ENCODE measurements around the gene SACS.
"Not testable (repeated sequence)": the region's sequence is repeated elsewhere in the genome, so short reads cannot be mapped to it uniquely, and the experiment has no call there.

The SACS gene

GRCh38 chr13:23411220-23411619 is 22.3 kb downstream of the SACS start:
- no peak for DNase-seq

- no peak for DNase-seq
Observed at GRCh38 chr13:23408026-23408425, 25.5 kb downstream of the SACS start.

- not testable (repeated sequence) for DNase-seq
Observed at GRCh38 chr13:23401156-23401555, 32.3 kb downstream of the SACS start.

- no peak for DNase-seq
Observed at GRCh38 chr13:23399347-23399746, 34.2 kb downstream of the SACS start.

GRCh38 chr13:23394821-23395220 is 38.7 kb downstream of the SACS start:
- no peak for DNase-seq

DNA sequence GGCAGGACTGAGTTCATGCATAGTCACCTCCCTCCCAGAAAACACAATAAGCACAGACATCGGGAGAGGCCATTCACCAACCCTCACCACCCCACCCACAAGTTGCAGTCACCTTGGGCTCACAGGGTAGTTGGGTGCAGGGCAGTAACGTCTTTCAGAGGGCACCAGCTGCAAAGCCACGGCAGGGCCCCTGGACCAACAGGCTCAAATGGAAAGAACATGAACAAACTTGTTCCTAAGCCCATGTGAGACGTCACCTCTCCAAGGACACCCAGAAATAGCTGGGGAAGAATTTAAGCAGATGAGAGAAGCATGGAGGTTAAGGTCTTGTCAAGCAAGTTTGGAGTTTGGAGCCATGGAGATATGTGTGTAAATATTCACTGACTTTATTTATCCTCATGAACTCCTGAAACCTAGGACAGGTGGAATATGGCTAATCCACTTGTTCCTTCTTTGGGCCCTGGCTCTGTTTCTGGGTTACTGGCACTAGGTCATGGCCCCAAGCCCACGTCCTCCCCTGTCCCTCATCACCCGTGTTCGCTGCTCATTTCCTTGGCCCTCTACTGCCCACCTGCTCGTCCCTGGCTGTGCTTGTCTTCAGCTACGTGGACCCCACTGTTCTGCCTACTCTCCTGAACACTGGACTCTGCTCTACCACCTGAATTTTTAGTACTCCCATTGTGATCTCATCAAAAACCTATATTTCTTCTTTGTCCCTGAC is 40.4 kb downstream of the SACS start:
- no peak for DNase-seq

DNA sequence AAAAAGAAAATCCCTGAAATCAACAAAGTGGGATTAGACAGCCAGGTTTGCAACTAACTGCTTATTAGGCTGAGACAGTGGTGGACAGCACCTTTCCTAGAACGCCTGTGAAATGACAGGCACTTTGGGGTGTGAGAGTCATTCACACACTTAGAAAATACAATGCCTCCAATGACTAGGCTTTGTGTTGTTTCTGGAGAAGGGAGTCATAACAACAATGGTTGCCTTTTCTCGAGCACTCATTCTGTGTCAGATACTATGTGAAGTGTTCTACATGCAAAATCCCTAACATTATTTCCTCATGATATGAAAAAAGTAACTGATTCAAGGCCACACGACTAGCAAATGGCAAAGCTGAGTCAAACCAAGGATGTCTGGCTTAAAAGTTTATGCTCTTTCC is 41.2 kb downstream of the SACS start:
- DNase-seq, result no peak

- no peak for DNase-seq
Observed at GRCh38 chr13:23391752-23392151, 41.8 kb downstream of the SACS start.

GRCh38 chr13:23386533-23386932 is 47.0 kb downstream of the SACS start:
- no peak for DNase-seq

- no peak for DNase-seq
Observed at GRCh38 chr13:23385931-23386330, 47.6 kb downstream of the SACS start.

DNA sequence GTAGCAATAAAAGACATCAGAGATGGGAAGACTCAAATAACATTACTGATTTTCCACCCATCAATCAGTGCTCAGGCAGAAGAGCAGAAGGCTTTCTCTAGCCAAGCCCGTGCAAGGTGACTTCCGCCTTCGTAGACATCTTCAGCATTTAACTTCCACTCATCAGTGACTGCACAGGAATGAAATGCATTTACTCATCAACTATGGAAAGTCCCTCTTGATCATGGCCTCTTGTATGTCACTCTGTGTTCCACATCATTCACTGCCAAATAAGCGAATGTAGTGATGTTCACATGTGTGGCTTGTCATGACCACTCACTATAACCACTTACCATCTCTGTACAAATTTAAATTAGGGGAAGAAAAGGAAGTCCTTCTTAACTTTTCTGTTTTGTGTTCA is 49.4 kb downstream of the SACS start:
- DNase-seq, result no peak

DNA sequence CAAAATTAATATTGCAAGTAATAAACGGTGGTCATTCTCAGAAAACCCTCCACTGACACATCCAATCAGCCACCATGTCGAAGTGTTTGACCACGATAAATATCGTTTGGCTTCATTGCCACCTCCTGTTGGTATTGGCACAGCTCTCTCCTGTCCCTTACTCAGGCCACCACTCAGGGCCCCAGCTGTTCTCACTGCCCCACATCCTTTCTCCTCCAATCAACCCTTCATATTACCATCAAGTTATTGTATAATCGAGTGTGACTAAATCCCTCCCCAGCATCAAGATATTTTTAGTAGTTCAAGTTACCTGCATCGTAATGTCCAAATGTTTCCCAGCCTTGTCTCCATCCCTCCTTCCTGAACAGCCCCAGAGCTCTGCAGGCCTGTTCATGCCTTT is 50.4 kb downstream of the SACS start:
- no peak for DNase-seq

DNA sequence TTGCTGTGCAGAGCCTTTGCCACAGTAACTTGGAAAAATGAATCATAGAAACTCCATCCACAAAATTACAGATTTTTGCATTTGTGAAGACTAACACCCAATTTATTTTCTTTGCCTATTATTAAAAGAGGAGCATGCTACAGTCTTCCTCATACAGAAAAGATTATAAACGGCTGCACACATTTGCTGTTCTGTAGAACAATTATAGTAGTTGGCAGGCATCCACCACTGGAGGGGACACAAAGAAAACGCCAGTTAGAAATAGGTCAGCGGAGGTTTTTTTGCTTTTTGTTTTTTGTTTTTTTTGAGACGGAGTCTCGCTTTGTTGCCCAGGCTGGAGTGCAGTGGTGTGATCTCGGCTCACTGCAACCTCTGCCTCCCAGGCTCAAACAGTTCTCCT is 51.6 kb downstream of the SACS start:
- DNase-seq, result no peak

- DNase-seq, result peak; percentile 37
Observed at GRCh38 chr13:23380534-23380933, 53.0 kb downstream of the SACS start.

DNA sequence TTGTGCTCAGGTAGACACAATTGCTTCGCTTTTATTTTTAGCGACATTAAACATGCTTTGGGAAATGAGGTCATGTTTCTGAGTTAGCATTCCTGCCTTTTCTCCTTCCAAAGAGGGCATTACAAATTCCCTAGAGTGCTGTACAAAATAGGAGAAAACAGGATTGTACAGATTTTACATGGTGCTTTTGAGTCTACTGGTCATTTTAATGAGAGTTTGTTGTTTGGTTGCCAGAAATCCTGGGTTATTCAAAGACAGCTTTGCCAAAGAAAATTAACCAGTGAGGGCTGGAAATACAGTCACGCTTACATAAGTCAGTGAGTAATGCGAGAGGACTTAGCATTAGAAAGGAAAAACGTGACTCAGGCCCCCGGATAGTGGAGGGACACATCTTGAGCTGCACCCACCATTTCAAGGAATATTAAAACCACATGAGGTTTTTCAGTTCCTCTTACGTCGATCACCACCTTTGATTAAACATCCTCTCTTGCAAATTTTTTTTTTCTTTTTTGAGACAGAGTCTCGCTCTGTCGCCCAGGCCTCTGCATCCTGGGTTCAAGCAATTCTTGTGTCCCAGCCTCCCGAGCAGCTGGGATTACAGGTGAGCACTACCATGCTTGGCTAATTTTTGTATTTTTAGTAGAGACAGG is 55.4 kb downstream of the SACS start:
- no peak for DNase-seq

GRCh38 chr13:23377579-23377978 is 55.9 kb downstream of the SACS start:
- no peak for DNase-seq

- DNase-seq, result peak; percentile 92
Observed at GRCh38 chr13:23375001-23375971, 58.2 kb downstream of the SACS start.

- no peak for DNase-seq
Observed at GRCh38 chr13:23372264-23372906, 61.1 kb downstream of the SACS start.

GRCh38 chr13:23367907-23368306 is 65.6 kb downstream of the SACS start:
- DNase-seq, result no peak

DNA sequence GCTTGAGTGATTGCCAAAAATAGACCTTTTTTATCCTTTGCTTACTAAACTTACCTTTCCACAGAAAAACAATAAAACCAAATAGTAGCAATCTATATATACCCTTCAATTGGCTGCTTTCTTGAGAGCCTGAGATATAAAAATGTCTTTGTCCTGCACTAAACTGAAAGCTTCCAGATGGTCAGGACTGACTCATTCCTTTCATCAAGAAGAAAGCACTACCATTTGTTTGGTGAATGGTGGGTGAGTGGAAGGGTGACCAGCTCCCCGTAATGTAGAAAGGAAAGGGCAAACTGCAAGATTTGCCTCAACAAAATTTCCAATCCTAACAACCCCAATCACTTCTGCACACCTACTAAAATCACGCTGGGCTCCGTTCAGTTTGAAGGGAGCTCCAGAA is 67.8 kb downstream of the SACS start:
- no peak for DNase-seq

DNA sequence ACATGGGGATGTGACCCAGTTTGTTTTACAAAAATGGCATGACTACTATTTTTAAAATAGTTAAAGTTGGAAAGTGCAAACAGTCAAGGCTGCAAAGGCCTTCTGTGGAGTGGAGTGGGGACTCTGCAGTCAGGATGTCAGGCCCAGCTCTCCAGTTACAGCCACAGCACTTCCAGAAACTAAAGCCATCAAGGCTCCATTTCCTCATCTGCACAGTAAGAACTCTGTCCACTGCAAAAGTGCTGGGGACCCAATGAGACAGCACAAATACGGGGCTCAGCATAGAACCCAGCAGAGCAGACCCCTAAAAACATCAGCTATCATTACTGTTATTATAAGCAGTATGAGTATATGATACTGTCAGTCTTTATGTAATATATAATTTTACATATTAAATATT is 73.6 kb downstream of the SACS start:
- DNase-seq, result no peak

DNA sequence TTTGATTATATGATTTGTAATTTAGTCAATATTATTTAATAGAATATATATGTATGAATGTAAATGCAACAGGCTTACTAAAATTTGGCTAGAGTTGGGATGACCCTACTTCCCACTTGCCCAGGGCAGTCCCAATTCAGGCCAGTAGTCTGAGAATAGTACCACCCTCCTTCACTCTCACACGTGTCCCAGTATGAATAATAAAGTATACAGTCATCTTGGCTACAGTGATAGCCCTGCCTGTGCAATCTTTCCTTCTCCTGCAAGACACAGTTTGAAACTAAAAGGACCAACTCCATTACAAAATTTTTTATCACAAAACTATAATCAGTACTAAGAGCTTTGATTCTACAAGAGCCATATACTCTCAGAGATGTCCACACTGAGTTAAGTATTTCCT is 76.2 kb downstream of the SACS start:
- no peak for DNase-seq

- DNase-seq, result no peak
Observed at GRCh38 chr13:23356368-23356767, 77.1 kb downstream of the SACS start.

Measured in NCI-H2227 treated with DMSO at 0.1 percent for 48 hours (cell line).